Dedifferentiated amniotic fluid mesenchymal stem cell (primary cell): ENCODE results near the gene PTPRN2.
"Not testable (repeated sequence)": the region's sequence is repeated elsewhere in the genome, so short reads cannot be mapped to it uniquely, and the experiment has no call there.

Source experiments
- DNase-seq: peaks from one replicate; pipeline ENCODE4 v3.0.0-alpha.2; 2016; ENCODE audit errors: extremely low spot score

The PTPRN2 gene

GRCh38 chr7:157928808-157929425 is 658.7 kb downstream of the PTPRN2 start:
- DNase-seq: no peak

GRCh38 chr7:157928171-157928794 is 659.3 kb downstream of the PTPRN2 start:
- no peak for DNase-seq

GRCh38 chr7:157927313-157927925 is 660.2 kb downstream of the PTPRN2 start:
- no peak for DNase-seq

- DNase-seq: no peak
Measured at GRCh38 chr7:157926521-157927150, 661.0 kb downstream of the PTPRN2 start.

- no peak for DNase-seq
Measured at GRCh38 chr7:157926107-157926506, 661.5 kb downstream of the PTPRN2 start.

- no peak for DNase-seq
Measured at GRCh38 chr7:157925383-157925875, 662.2 kb downstream of the PTPRN2 start.

- no peak for DNase-seq
Measured at GRCh38 chr7:157923903-157924630, 663.6 kb downstream of the PTPRN2 start.

GRCh38 chr7:157922576-157922975 is 665.0 kb downstream of the PTPRN2 start:
- DNase-seq: no peak

- no peak for DNase-seq
Measured at GRCh38 chr7:157918326-157919080, 669.1 kb downstream of the PTPRN2 start.

- no peak for DNase-seq
Measured at GRCh38 chr7:157916946-157917640, 670.5 kb downstream of the PTPRN2 start.

GRCh38 chr7:157910446-157910845 is 677.2 kb downstream of the PTPRN2 start:
- DNase-seq: no peak

GRCh38 chr7:157910045-157910444 is 677.6 kb downstream of the PTPRN2 start:
- DNase-seq: not testable (repeated sequence)

GRCh38 chr7:157909370-157909769 is 678.3 kb downstream of the PTPRN2 start:
- no peak for DNase-seq

GRCh38 chr7:157908006-157908782 is 679.4 kb downstream of the PTPRN2 start:
- no peak for DNase-seq

- no peak for DNase-seq
Measured at GRCh38 chr7:157907091-157907490, 680.5 kb downstream of the PTPRN2 start.

GRCh38 chr7:157906583-157906982 is 681.0 kb downstream of the PTPRN2 start:
- DNase-seq: no peak

- no peak for DNase-seq
Measured at GRCh38 chr7:157905651-157906461, 681.8 kb downstream of the PTPRN2 start.

- DNase-seq: no peak
Measured at GRCh38 chr7:157904866-157905570, 682.6 kb downstream of the PTPRN2 start.
